C4-2B (cell line): ENCODE measurements around the gene GARNL3.

Experiments
- ZFX ChIP-seq: fragments of 450-650 bp; IDR thresholded peaks from 2 replicates; pipeline ENCODE4 v1.6.1; 2017
- TF ChIP-seq, protein P1 (sequence below): fragments of 450-650 bp; conservative IDR thresholded peaks from 2 replicates; pipeline ENCODE4 v1.5.1; 2017; ENCODE audit warnings: mild to moderate bottlenecking

GRCh38 chr9:127358770-127359169 is 94.2 kb downstream of the GARNL3 start:
- TF ChIP-seq, protein P1, sequence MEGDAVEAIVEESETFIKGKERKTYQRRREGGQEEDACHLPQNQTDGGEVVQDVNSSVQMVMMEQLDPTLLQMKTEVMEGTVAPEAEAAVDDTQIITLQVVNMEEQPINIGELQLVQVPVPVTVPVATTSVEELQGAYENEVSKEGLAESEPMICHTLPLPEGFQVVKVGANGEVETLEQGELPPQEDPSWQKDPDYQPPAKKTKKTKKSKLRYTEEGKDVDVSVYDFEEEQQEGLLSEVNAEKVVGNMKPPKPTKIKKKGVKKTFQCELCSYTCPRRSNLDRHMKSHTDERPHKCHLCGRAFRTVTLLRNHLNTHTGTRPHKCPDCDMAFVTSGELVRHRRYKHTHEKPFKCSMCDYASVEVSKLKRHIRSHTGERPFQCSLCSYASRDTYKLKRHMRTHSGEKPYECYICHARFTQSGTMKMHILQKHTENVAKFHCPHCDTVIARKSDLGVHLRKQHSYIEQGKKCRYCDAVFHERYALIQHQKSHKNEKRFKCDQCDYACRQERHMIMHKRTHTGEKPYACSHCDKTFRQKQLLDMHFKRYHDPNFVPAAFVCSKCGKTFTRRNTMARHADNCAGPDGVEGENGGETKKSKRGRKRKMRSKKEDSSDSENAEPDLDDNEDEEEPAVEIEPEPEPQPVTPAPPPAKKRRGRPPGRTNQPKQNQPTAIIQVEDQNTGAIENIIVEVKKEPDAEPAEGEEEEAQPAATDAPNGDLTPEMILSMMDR: no peak
- TF ChIP-seq ZFX: no peak
